Endothelial cell of umbilical vein (primary cell): ENCODE measurements around the gene TOR1B. TPM values are rescaled to one million over a fixed set of nuclear protein-coding genes. Genes with fewer than 3 reads are reported as not detected.

Experiments used
- BruUV-seq: library from RNA; stranded (reverse); fragments of 400-500 nt; replicated peaks from 2 replicates; lab custom pipeline; 2021; lab: Mats Ljungman, UMichigan
- CTCF ChIA-PET: fragments of 300-600, 350-600 bp; sonication (Branson Sonifier 250); formaldehyde crosslinking; loops from one replicate; lab custom pipeline; 2021; ENCODE audit warnings: antibody characterized with exemption, inconsistent platforms; lab: Charles Lee
- POLR2A ChIA-PET: fragments of 300-600, 350-600 bp; sonication (Branson Sonifier 250); formaldehyde crosslinking; loops from one replicate; lab custom pipeline; 2021; ENCODE audit warnings: antibody characterized with exemption, inconsistent platforms; lab: Charles Lee
- DNase-seq: peaks from one replicate; pipeline ENCODE4 v3.0.0-alpha.2; 2011; ENCODE audit warnings: low read depth, low spot score
- FAIRE-seq: peaks from 2 replicates; lab custom pipeline; 2011; peaks lifted over from hg19 to GRCh38; lab: Jason Lieb, UNC
- H2AFZ ChIP-seq: 2 replicates; pipeline ENCODE4 v1.6.0; 2012; ENCODE audit warnings: low read depth, low read length, control low read depth, inconsistent platforms
- H3K27ac ChIP-seq: 2 replicates; pipeline ENCODE4 v1.5.1; 2011; ENCODE audit warnings: low read depth, mild to moderate bottlenecking, control low read depth, low read length, moderate library complexity; ENCODE audit not compliant: insufficient read depth
- H3K27me3 ChIP-seq, 2 experiments: 2 replicates each; pipeline versions ENCODE4 v1.6.0 to v1.6.1; 2011; ENCODE audit warnings: low read length in 2 of 2, mixed read lengths in 1 of 2; ENCODE audit not compliant: control insufficient read depth in 2 of 2, insufficient read depth in 2 of 2
- H3K36me3 ChIP-seq, 2 experiments: 2 replicates in 1 of 2; 3 replicates in 1 of 2; pipeline ENCODE4 v1.5.1; 2011; ENCODE audit warnings: low read length in 2 of 2, mild to moderate bottlenecking in 1 of 2, moderate library complexity in 1 of 2; ENCODE audit not compliant: control insufficient read depth in 2 of 2, insufficient read depth in 2 of 2; ENCODE audit errors: extremely low read depth in 1 of 2
- H3K4me1 ChIP-seq: 3 replicates; pipeline ENCODE4 v1.5.1; 2011; ENCODE audit warnings: mild to moderate bottlenecking, low read length; ENCODE audit not compliant: control insufficient read depth, insufficient read depth; ENCODE audit errors: extremely low read depth
- H3K4me2 ChIP-seq: 2 replicates; pipeline ENCODE4 v1.6.1; 2011; ENCODE audit warnings: low read length, control low read depth, mixed read lengths; ENCODE audit not compliant: insufficient read depth
- H3K4me3 ChIP-seq, 3 experiments: fragments of 200-600 bp in 1 of 3; sonication (generic), shearing (Covaris generic) in 1 of 3; replicated peaks in 1 of 3; 2 replicates each; pipeline ENCODE4 v1.5.1; 2011 to 2016; ENCODE audit warnings: control low read depth in 3 of 3, low read length in 3 of 3, mild to moderate bottlenecking in 2 of 3, inconsistent platforms in 1 of 3, low read depth in 1 of 3, moderate library complexity in 1 of 3; ENCODE audit not compliant: insufficient read depth in 1 of 3
- H3K79me2 ChIP-seq: 2 replicates; pipeline ENCODE4 v1.6.0; 2012; ENCODE audit warnings: low read length, inconsistent platforms; ENCODE audit not compliant: control insufficient read depth, insufficient read depth
- H3K9ac ChIP-seq: replicated peaks from 2 replicates; pipeline ENCODE3; 2011; ENCODE audit warnings: low read length, control low read depth; ENCODE audit not compliant: insufficient read depth; ENCODE audit errors: extremely low read depth
- H3K9me1 ChIP-seq: replicated peaks from 3 replicates; pipeline ENCODE4 v1.6.0; 2011; ENCODE audit warnings: mild to moderate bottlenecking, low read length; ENCODE audit not compliant: control insufficient read depth, insufficient read depth; ENCODE audit errors: extremely low read depth
- H3K9me3 ChIP-seq: replicated peaks from 2 replicates; pipeline ENCODE4 v1.5.1; 2012; ENCODE audit warnings: low read length, inconsistent platforms; ENCODE audit not compliant: control insufficient read depth, insufficient read depth
- H4K20me1 ChIP-seq: replicated peaks from 2 replicates; pipeline ENCODE3; 2011; ENCODE audit warnings: mild to moderate bottlenecking, low read length; ENCODE audit not compliant: control insufficient read depth, insufficient read depth; ENCODE audit errors: extremely low read depth
- EZH2 ChIP-seq: IDR thresholded peaks from 2 replicates; pipeline ENCODE4 v1.6.1; 2012; ENCODE audit warnings: borderline replicate concordance, low read depth, mild to moderate bottlenecking, moderate library complexity, low read length, inconsistent platforms; ENCODE audit not compliant: severe bottlenecking
- FOS ChIP-seq: IDR thresholded peaks from 2 replicates; pipeline ENCODE4 v1.6.1; 2011; ENCODE audit warnings: mild to moderate bottlenecking, low read length, moderate library complexity, borderline replicate concordance; ENCODE audit not compliant: insufficient read depth
- GATA2 ChIP-seq: IDR thresholded peaks from 2 replicates; pipeline ENCODE4 v1.7.0; 2011; ENCODE audit warnings: low read depth, mild to moderate bottlenecking, moderate library complexity, mixed read lengths, low read length; ENCODE audit not compliant: insufficient read length, insufficient read depth
- JUN ChIP-seq: IDR thresholded peaks from 2 replicates; pipeline ENCODE4 v1.6.1; 2011; ENCODE audit warnings: borderline replicate concordance, low read depth; ENCODE audit not compliant: insufficient read length, insufficient read depth
- MYC ChIP-seq: IDR thresholded peaks from one replicate; pipeline ENCODE4 v1.6.1; 2011; ENCODE audit warnings: mild to moderate bottlenecking, low read depth, low read length
- POLR2A ChIP-seq: IDR thresholded peaks from 2 replicates; pipeline ENCODE4 v1.6.1; 2012; ENCODE audit warnings: low read depth, mild to moderate bottlenecking, control low read depth, low read length
- POLR2AphosphoS5 ChIP-seq: IDR thresholded peaks from 2 replicates; pipeline ENCODE4 v1.6.1; 2012; ENCODE audit warnings: low read depth, mild to moderate bottlenecking, control low read depth, low read length, moderate library complexity; ENCODE audit not compliant: insufficient read depth
- dilution Hi-C: fragments of 300-500 bp; cut with MboI; formaldehyde crosslinking; loops from one replicate; pipeline ENCODE4 v1.15.0; 2019; ENCODE audit warnings: low sequenced_read_pairs; ENCODE audit not compliant: extremely low pct_ligation_motif_present
- intact Hi-C: fragments of 100-400 bp; cut with micrococcal nuclease; formaldehyde crosslinking; loops from one replicate; pipeline ENCODE4 v1.10.0; 2022
- polyA plus RNA-seq, 4 experiments: library from polyadenylated mRNA; depleted of rRNA in 3 of 4; stranded (reverse) in 3 of 4; unstranded in 1 of 4; fragments of >200 nt; gene quantifications; 2 replicates each; pipeline versions ENCODE4 v1.2.1 to v1.2.3, GENCODE V29; 2011 to 2012; ENCODE audit warnings: missing spikeins in 1 of 4
- total RNA-seq: library from RNA; stranded (reverse); gene quantifications from 2 replicates; pipeline ENCODE4 v1.2.3, GENCODE V29; 2021
- TF ChIP-seq, protein P1 (sequence below), 2 donors: IDR thresholded peaks; 1 replicate in 1 of 2; 2 replicates in 1 of 2; pipeline ENCODE4 v1.5.1; 2011; ENCODE audit warnings: low read length in 2 of 2, mild to moderate bottlenecking in 2 of 2, moderate library complexity in 2 of 2, control low read depth in 1 of 2, inconsistent platforms in 1 of 2, low read depth in 1 of 2; ENCODE audit not compliant: insufficient read depth in 1 of 2; ENCODE audit errors: extremely low read depth in 1 of 2
- TF ChIP-seq, protein P2 (sequence below): IDR thresholded peaks from 2 replicates; pipeline ENCODE4 v1.6.1; 2011; ENCODE audit not compliant: insufficient read depth, insufficient read length

The TOR1B gene
- total and polyA plus RNA-seq, 2 donors (not counting 3 experiments of a cell fraction or from before 2014, with no cell fraction given): 27.0 to 29.5 TPM

DNA sequence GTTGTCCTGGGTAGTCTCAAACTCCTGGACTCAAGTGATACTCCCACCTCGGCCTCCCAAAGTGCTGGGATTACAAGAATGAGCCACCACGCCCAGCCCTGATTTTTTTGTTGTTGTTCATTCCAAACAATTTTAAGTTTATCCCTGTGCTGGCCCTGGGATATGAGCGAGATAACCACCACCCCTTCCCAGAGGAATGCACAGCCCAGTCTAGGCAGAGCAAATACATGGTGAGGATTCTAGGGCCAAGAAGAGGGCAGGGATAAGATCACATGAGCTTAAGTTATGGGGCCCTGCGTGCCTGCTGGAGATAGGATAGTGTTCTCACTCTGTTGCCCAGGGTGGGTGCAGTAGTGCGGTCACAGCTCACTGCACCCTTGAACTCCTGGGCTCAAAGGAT lies 21.0 kb upstream of the TOR1B start:
- no peaks in the 10 kb centered on the region for H3K9me3 ChIP-seq
- ChIA-PET POLR2A (interaction anchor here (0.6 kb wide), 1 partner anchor 64 kb away, joined by 6 read pairs; no protein-coding TSS in a partner anchor), CTCF (interaction anchor here (0.9 to 8.2 kb wide), 9 partner anchors 9 to 650 kb away, joined by 3 to 127 read pairs (median 10); no protein-coding TSS in a partner anchor)
- no peak overlapping the region for H2AFZ ChIP-seq
- dilution Hi-C loops (no loop called here), intact Hi-C loops (loop anchor here (5.0 kb wide), 1 partner anchor 645 kb away; no protein-coding TSS in a partner anchor)
- H3K27ac ChIP-seq: no peak overlapping the region
- H3K9ac ChIP-seq: no peak overlapping the region
- peaks cover 4% of the 10 kb centered on the region for H3K4me1 ChIP-seq
- DNase-seq (no peak), FAIRE-seq (no peak)
- H4K20me1 ChIP-seq: no peaks in the 10 kb centered on the region
- no peaks in the 10 kb centered on the region for H3K9me1 ChIP-seq
- no peak overlapping the region for H3K4me2 ChIP-seq
- H3K36me3 ChIP-seq: no peaks in the 10 kb centered on the region
- no peak overlapping the region for H3K4me3 ChIP-seq
- BruUV-seq: no TSS peak
- TF ChIP-seq, protein P1, sequence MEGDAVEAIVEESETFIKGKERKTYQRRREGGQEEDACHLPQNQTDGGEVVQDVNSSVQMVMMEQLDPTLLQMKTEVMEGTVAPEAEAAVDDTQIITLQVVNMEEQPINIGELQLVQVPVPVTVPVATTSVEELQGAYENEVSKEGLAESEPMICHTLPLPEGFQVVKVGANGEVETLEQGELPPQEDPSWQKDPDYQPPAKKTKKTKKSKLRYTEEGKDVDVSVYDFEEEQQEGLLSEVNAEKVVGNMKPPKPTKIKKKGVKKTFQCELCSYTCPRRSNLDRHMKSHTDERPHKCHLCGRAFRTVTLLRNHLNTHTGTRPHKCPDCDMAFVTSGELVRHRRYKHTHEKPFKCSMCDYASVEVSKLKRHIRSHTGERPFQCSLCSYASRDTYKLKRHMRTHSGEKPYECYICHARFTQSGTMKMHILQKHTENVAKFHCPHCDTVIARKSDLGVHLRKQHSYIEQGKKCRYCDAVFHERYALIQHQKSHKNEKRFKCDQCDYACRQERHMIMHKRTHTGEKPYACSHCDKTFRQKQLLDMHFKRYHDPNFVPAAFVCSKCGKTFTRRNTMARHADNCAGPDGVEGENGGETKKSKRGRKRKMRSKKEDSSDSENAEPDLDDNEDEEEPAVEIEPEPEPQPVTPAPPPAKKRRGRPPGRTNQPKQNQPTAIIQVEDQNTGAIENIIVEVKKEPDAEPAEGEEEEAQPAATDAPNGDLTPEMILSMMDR (IDR thresholded peaks at IDR 0.05; ENCODE audit: extremely low read depth in 1 of 2, insufficient read depth in 1 of 2, low read depth in 1 of 2, low read length in 2 of 2): no peak
- TF ChIP-seq POLR2A: no peak
- no peak for TF ChIP-seq FOS
- no peak for TF ChIP-seq JUN
- no peak for TF ChIP-seq MYC
- no peak for TF ChIP-seq POLR2AphosphoS5
- no peak for TF ChIP-seq EZH2
- TF ChIP-seq, protein P2, sequence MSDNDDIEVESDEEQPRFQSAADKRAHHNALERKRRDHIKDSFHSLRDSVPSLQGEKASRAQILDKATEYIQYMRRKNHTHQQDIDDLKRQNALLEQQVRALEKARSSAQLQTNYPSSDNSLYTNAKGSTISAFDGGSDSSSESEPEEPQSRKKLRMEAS: no peak
- TF ChIP-seq GATA2: no peak
- no peaks in the 10 kb centered on the region for H3K79me2 ChIP-seq
- H3K27me3 ChIP-seq: peaks cover 0 to 2% of the 10 kb centered on the region in 2 experiments
